HEK293 (cell line): Measurements from ENCODE around the gene SUMF1.

ENCODE experiments used
- CTCF ChIA-PET: fragments of 350-600 bp; formaldehyde crosslinking; extraction: SDS; loops from one replicate; lab custom pipeline; 2021; ENCODE audit warnings: antibody characterized with exemption; lab: Yijun Ruan, JAX
- POLR2A ChIA-PET: fragments of 300-600 bp; formaldehyde crosslinking; extraction: SDS; loops from one replicate; lab custom pipeline; 2020; ENCODE audit warnings: antibody characterized with exemption, inconsistent platforms; lab: Yijun Ruan, JAX
- H3K27ac ChIP-seq: fragments of 200-500 bp; sonication (Bioruptor generic); 2 replicates; pipeline ENCODE4 v1.5.1; 2014; ENCODE audit warnings: low read depth, low read length, control low read depth, inconsistent platforms; ENCODE audit errors: extremely low read depth
- H3K36me3 ChIP-seq, 2 experiments: fragments of 200-500 bp in 1 of 2; sonication (Bioruptor generic) in 1 of 2; 1 replicate in 1 of 2; 2 replicates in 1 of 2; pipeline ENCODE4 v1.5.1; 2014 to 2017; ENCODE audit warnings: inconsistent platforms in 2 of 2, low read length in 2 of 2; ENCODE audit not compliant: control insufficient read depth in 2 of 2, insufficient read depth in 1 of 2
- H3K4me1 ChIP-seq: fragments of 200-500 bp; sonication (Bioruptor generic); 2 replicates; pipeline ENCODE4 v1.5.1; 2014; ENCODE audit warnings: mild to moderate bottlenecking, low read length, inconsistent platforms; ENCODE audit not compliant: control insufficient read depth, insufficient read depth
- H3K4me3 ChIP-seq: 2 replicates; pipeline ENCODE4 v1.5.1; 2011; ENCODE audit warnings: low read depth, mild to moderate bottlenecking, control low read depth, low read length, moderate library complexity
- H3K9me3 ChIP-seq: fragments of 200-500 bp; sonication (Bioruptor generic); 2 replicates; pipeline ENCODE4 v1.5.1; 2014; ENCODE audit warnings: low read depth, low read length, inconsistent platforms; ENCODE audit not compliant: control insufficient read depth, insufficient read depth
- GLIS1 ChIP-seq: fragments of 450-650 bp; formaldehyde crosslinking; IDR thresholded peaks from 2 replicates; pipeline ENCODE4 v1.5.1; 2016; ENCODE audit warnings: missing biosample characterization, missing genetic modification characterization
- HOXD13 ChIP-seq: sonication (generic); formaldehyde crosslinking; IDR thresholded peaks from 2 replicates; pipeline ENCODE4 v1.8.0; 2022; ENCODE audit warnings: missing genetic modification reagents, borderline replicate concordance
- PBX3 ChIP-seq: sonication (generic); formaldehyde crosslinking; IDR thresholded peaks from 2 replicates; pipeline ENCODE4 v1.8.1; 2022; ENCODE audit warnings: mild to moderate bottlenecking, moderate library complexity, missing genetic modification reagents
- RBAK ChIP-seq: fragments of 450-650 bp; formaldehyde crosslinking; IDR thresholded peaks from 2 replicates; pipeline ENCODE4 v1.5.1; 2016; ENCODE audit warnings: missing biosample characterization, missing genetic modification characterization
- SALL2 ChIP-seq: fragments of 450-650 bp; formaldehyde crosslinking; IDR thresholded peaks from 2 replicates; pipeline ENCODE4 v1.5.0; 2017; ENCODE audit warnings: missing biosample characterization, mild to moderate bottlenecking, missing genetic modification characterization, borderline replicate concordance
- SETDB1 ChIP-seq: IDR thresholded peaks from one replicate; pipeline ENCODE4 v1.6.1; 2017; ENCODE audit warnings: mild to moderate bottlenecking, low read length, moderate library complexity, mixed read lengths; ENCODE audit not compliant: insufficient read length
- SP3 ChIP-seq: fragments of 450-650 bp; formaldehyde crosslinking; IDR thresholded peaks from 2 replicates; pipeline ENCODE4 v1.5.1; 2016; ENCODE audit warnings: missing biosample characterization, missing genetic modification characterization
- YY1 ChIP-seq: fragments of 450-650 bp; formaldehyde crosslinking; IDR thresholded peaks from 2 replicates; pipeline ENCODE4 v1.5.1; 2018; ENCODE audit warnings: missing biosample characterization, missing genetic modification characterization
- ZNF169 ChIP-seq: fragments of 450-650 bp; formaldehyde crosslinking; IDR thresholded peaks from 2 replicates; pipeline ENCODE4 v1.5.1; 2016; ENCODE audit warnings: missing biosample characterization, missing genetic modification characterization
- ZNF335 ChIP-seq: fragments of 450-650 bp; formaldehyde crosslinking; conservative IDR thresholded peaks from 2 replicates; pipeline ENCODE4 v1.5.1; 2016; ENCODE audit warnings: missing biosample characterization, missing genetic modification characterization
- ZNF354C ChIP-seq: fragments of 450-650 bp; formaldehyde crosslinking; IDR thresholded peaks from 2 replicates; pipeline ENCODE4 v1.5.1; 2016; ENCODE audit warnings: missing biosample characterization, missing genetic modification characterization, low read depth, borderline replicate concordance
- ZNF391 ChIP-seq: fragments of 450-650 bp; formaldehyde crosslinking; IDR thresholded peaks from 2 replicates; pipeline ENCODE4 v1.5.1; 2016; ENCODE audit warnings: low read depth, missing biosample characterization, missing genetic modification characterization, borderline replicate concordance
- ZNF433 ChIP-seq: fragments of 450-650 bp; formaldehyde crosslinking; IDR thresholded peaks from 2 replicates; pipeline ENCODE4 v1.5.1; 2016; ENCODE audit warnings: missing biosample characterization, missing genetic modification characterization, low read depth
- ZNF449 ChIP-seq: fragments of 450-650 bp; formaldehyde crosslinking; IDR thresholded peaks from 2 replicates; pipeline ENCODE4 v1.5.1; 2017; ENCODE audit warnings: missing biosample characterization, mild to moderate bottlenecking, missing genetic modification characterization, moderate library complexity
- ZNF529 ChIP-seq: fragments of 450-650 bp; formaldehyde crosslinking; IDR thresholded peaks from 2 replicates; pipeline ENCODE4 v1.5.1; 2017; ENCODE audit warnings: missing genetic modification characterization, missing biosample characterization; ENCODE audit not compliant: insufficient replicate concordance
- ZNF548 ChIP-seq: fragments of 450-650 bp; formaldehyde crosslinking; IDR thresholded peaks from 2 replicates; pipeline ENCODE4 v1.5.1; 2016; ENCODE audit warnings: missing biosample characterization, missing genetic modification characterization
- ZNF645 ChIP-seq: fragments of 450-650 bp; formaldehyde crosslinking; IDR thresholded peaks from 2 replicates; pipeline ENCODE4; 2016; ENCODE audit warnings: missing biosample characterization, missing genetic modification characterization
- ZNF701 ChIP-seq: fragments of 450-650 bp; formaldehyde crosslinking; IDR thresholded peaks from 2 replicates; pipeline ENCODE4 v1.5.1; 2016; ENCODE audit warnings: missing biosample characterization, missing genetic modification characterization
- ZNF792 ChIP-seq: fragments of 450-650 bp; formaldehyde crosslinking; IDR thresholded peaks from 2 replicates; pipeline ENCODE4 v1.5.1; 2016; ENCODE audit warnings: missing biosample characterization, missing genetic modification characterization
- ZSCAN18 ChIP-seq: fragments of 450-650 bp; formaldehyde crosslinking; IDR thresholded peaks from 2 replicates; pipeline ENCODE4 v1.5.1; 2016; ENCODE audit warnings: missing biosample characterization, missing genetic modification characterization
- ZXDB ChIP-seq: fragments of 450-650 bp; formaldehyde crosslinking; IDR thresholded peaks from 2 replicates; pipeline ENCODE4 v1.5.1; 2016; ENCODE audit warnings: missing biosample characterization, missing genetic modification characterization
- TF ChIP-seq, protein P1 (sequence below): fragments of 450-650 bp; formaldehyde crosslinking; IDR thresholded peaks from 2 replicates; pipeline ENCODE4 v1.5.1; 2017; ENCODE audit warnings: missing biosample characterization, missing genetic modification characterization
- TF ChIP-seq, protein P2 (sequence below): fragments of 450-650 bp; formaldehyde crosslinking; IDR thresholded peaks from 2 replicates; pipeline ENCODE4 v1.5.1; 2017; ENCODE audit warnings: missing biosample characterization, missing genetic modification characterization

The SUMF1 gene

GRCh38 chr3:4421121-4421520 is 45.9 kb downstream of the SUMF1 start (continued):
- no peak for TF ChIP-seq SP3 (tag by site-specific recombination)
- TF ChIP-seq ZNF169 (tag by site-specific recombination), result no peak
- no peak for TF ChIP-seq ZNF433 (tag by site-specific recombination)
- no peak for TF ChIP-seq RBAK (tag by site-specific recombination)
- TF ChIP-seq YY1 (tag by site-specific recombination), result no peak
- TF ChIP-seq SALL2 (tag by site-specific recombination), result no peak

- H3K4me1 ChIP-seq, result no peaks in the 10 kb centered on the region
- ChIA-PET CTCF (no interaction called here), POLR2A (no interaction called here)
- no peak overlapping the region for H3K27ac ChIP-seq
- TF ChIP-seq ZNF645 (tag by site-specific recombination), result no peak
- TF ChIP-seq, all 188 proteins: peak for 0
- no peaks in the 10 kb centered on the region for H3K9me3 ChIP-seq
- H3K4me3 ChIP-seq, result no peak overlapping the region
- peaks cover 0 to 8% of the 10 kb centered on the region in 2 experiments; a peak in 1 of 3 replicates for H3K36me3 ChIP-seq
These were observed 47.1 kb downstream of the SUMF1 start for GRCh38 chr3:4419920-4420319.

DNA sequence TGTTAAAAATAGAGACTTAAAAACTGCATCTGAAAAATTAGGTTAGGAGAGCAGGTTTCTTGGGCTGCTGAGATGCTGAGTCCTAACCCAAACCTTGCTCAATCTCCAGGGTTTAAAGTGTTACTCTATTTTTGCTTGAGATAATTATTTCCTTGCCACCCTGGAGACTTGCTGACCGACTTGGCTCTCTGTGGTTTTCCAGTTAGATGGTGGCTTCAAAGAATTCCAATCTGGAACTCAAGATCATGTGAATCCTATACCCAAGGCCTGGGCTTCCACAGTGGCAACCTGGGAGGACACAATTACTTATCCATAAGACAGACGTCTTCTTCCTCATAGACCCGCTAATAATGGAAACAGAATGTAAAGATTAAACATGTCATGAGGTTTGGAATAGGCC is 47.7 kb downstream of the SUMF1 start:
- Histone ChIP-seq H3K4me3 (no peak overlapping the region), H3K4me1 (no peaks in the 10 kb centered on the region), H3K9me3 (no peaks in the 10 kb centered on the region), H3K27ac (no peak overlapping the region)
- CTCF ChIA-PET, result interaction anchor here (0.6 kb wide), 1 partner anchor 294 kb away, joined by 4 read pairs; no protein-coding TSS in a partner anchor
- TF ChIP-seq ZNF391 (tag by site-specific recombination) (no peak), SETDB1 (no peak), ZNF701 (no peak), ZNF449 (tag by site-specific recombination) (no peak), PBX3 (no peak), HOXD13 (CRISPR knock-in tag) (no peak), ZNF354C (tag by site-specific recombination) (no peak), ZNF529 (tag by site-specific recombination) (no peak), ZNF548 (tag by site-specific recombination) (no peak), ZNF335 (no peak), GLIS1 (tag by site-specific recombination) (no peak), SALL2 (tag by site-specific recombination) (no peak), ZXDB (tag by site-specific recombination) (no peak), ZSCAN18 (tag by site-specific recombination) (no peak), ZNF792 (no peak)
- TF ChIP-seq, protein P1, sequence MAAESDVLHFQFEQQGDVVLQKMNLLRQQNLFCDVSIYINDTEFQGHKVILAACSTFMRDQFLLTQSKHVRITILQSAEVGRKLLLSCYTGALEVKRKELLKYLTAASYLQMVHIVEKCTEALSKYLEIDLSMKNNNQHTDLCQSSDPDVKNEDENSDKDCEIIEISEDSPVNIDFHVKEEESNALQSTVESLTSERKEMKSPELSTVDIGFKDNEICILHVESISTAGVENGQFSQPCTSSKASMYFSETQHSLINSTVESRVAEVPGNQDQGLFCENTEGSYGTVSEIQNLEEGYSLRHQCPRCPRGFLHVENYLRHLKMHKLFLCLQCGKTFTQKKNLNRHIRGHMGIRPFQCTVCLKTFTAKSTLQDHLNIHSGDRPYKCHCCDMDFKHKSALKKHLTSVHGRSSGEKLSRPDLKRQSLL (tag by site-specific recombination), result no peak
- TF ChIP-seq, protein P2, sequence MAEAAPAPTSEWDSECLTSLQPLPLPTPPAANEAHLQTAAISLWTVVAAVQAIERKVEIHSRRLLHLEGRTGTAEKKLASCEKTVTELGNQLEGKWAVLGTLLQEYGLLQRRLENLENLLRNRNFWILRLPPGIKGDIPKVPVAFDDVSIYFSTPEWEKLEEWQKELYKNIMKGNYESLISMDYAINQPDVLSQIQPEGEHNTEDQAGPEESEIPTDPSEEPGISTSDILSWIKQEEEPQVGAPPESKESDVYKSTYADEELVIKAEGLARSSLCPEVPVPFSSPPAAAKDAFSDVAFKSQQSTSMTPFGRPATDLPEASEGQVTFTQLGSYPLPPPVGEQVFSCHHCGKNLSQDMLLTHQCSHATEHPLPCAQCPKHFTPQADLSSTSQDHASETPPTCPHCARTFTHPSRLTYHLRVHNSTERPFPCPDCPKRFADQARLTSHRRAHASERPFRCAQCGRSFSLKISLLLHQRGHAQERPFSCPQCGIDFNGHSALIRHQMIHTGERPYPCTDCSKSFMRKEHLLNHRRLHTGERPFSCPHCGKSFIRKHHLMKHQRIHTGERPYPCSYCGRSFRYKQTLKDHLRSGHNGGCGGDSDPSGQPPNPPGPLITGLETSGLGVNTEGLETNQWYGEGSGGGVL (tag by site-specific recombination), result no peak
- TF ChIP-seq, all 188 proteins: peak for 0
- peaks cover 0 to 8% of the 10 kb centered on the region in 2 experiments; a peak in 1 of 3 replicates for H3K36me3 ChIP-seq
- POLR2A ChIA-PET, result no interaction called here
